MCF 10A (cell line): Measurements from ENCODE around the gene PTPN23. TPM values are rescaled to one million over a fixed set of nuclear protein-coding genes. Genes with fewer than 3 reads are reported as not detected.
A peak's percentile ranks its signal among the peaks of the same experiment; 100 is the strongest.

ENCODE experiments used
- BruUV-seq: library from RNA; stranded (reverse); fragments of 400-500 nt; replicated peaks from 2 replicates; lab custom pipeline; 2021; lab: Mats Ljungman, UMichigan
- CTCF ChIA-PET: fragments of 300-600 bp; sonication (Branson Sonifier 250); formaldehyde crosslinking; extraction: SDS; loops from one replicate; lab custom pipeline; 2021; ENCODE audit warnings: antibody characterized with exemption, inconsistent platforms; lab: Yijun Ruan, JAX
- POLR2A ChIA-PET: fragments of 300-600, 350-650 bp; sonication (Branson Sonifier 250); formaldehyde crosslinking; extraction: SDS; loops from one replicate; lab custom pipeline; 2020; ENCODE audit warnings: antibody characterized with exemption, inconsistent platforms; lab: Yijun Ruan, JAX
- DNase-seq: peaks from one replicate; pipeline ENCODE4 v3.0.0-alpha.2; 2018; ENCODE audit not compliant: unreplicated experiment
- H3K27ac Mint-ChIP-seq: one replicate; pipeline ENCODE4 v1.8.0; 2022; ENCODE audit warnings: mild to moderate bottlenecking, low read depth, mixed read lengths; ENCODE audit not compliant: unreplicated experiment
- H3K27me3 Mint-ChIP-seq: one replicate; pipeline ENCODE4 v1.8.0; 2022; ENCODE audit warnings: mixed read lengths; ENCODE audit not compliant: insufficient read depth, unreplicated experiment
- H3K36me3 Mint-ChIP-seq: one replicate; pipeline ENCODE4 v1.8.0; 2022; ENCODE audit warnings: mild to moderate bottlenecking, moderate library complexity, mixed read lengths; ENCODE audit not compliant: insufficient read depth, unreplicated experiment
- H3K4me1 Mint-ChIP-seq: one replicate; pipeline ENCODE4 v1.8.0; 2022; ENCODE audit warnings: mixed read lengths; ENCODE audit not compliant: insufficient read depth, unreplicated experiment
- H3K4me3 Mint-ChIP-seq: one replicate; pipeline ENCODE4 v1.8.0; 2022; ENCODE audit warnings: mild to moderate bottlenecking, moderate library complexity, mixed read lengths; ENCODE audit not compliant: unreplicated experiment
- H3K9me3 Mint-ChIP-seq: one replicate; pipeline ENCODE4 v1.8.0; 2022; ENCODE audit warnings: mixed read lengths; ENCODE audit not compliant: unreplicated experiment
- intact Hi-C: fragments of 100-400 bp; cut with micrococcal nuclease; formaldehyde crosslinking; loops from 2 replicates; pipeline ENCODE4 v1.14.1; 2022
- total RNA-seq: library from RNA; stranded (reverse); gene quantifications from 2 replicates; pipeline ENCODE4 v1.2.3, GENCODE V29; 2022
- TF ChIP-seq, protein P1 (sequence below): fragments of 200-600 bp; IDR thresholded peaks from one replicate; pipeline ENCODE4 v1.8.0; 2022; ENCODE audit warnings: antibody characterized with exemption, mild to moderate bottlenecking; ENCODE audit not compliant: unreplicated experiment

PTPN23 gene
- total RNA-seq, 1 experiment from 2014 or later = 44.5 TPM

DNA sequence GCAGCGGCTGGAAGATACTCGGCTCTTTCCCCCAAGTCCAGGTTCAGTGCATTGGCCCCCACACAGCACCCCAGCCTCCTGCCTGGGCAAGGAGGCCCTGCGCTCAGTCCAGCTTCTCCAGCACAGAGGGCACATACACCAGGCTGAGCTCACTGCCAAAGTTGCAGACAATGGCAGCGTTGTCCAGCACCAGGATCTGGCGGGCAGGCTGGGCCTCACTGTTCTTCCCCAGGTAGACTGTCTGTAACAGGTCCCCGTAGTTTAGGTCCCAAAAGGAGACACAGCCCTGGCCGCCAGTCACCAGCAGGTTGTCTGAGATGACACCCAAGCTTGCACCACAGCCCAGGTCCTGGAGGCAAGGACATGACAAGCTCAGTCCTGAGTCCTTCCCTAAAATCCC lies 32.9 kb downstream of the PTPN23 start:
- CTCF ChIA-PET = interaction anchor here (0.7 to 1.1 kb wide), 4 partner anchors 9 to 109 kb away, joined by 3 to 6 read pairs (median 3); partner anchors contain the start of gene SCAP

DNA sequence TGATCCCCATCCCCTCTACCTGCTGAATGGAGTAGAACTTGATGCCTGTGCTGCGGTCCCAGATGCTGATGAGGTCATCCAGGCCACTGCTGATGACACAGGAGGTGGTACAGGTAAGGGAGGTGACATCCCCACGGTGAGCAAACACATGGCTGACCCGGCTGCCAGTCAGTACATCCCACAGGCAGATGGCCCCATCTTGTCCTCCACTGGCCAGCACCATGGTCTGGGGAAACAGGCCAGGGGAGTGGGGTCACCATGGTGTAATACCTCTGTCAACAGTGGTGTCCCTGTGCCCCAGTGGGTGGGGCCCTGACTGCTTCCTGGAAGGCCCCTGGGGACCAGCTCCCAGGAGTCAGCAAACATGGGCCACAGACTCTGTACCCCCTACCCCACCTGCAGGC lies 33.3 kb downstream of the PTPN23 start:
- Mint-ChIP-seq H3K27ac (no peak overlapping the region), H3K27me3 (no peaks in the 10 kb centered on the region), H3K36me3 (peaks cover 66% of the 10 kb centered on the region), H3K9me3 (no peaks in the 10 kb centered on the region), H3K4me3 (no peak overlapping the region), H3K4me1 (no peaks in the 10 kb centered on the region)
- BruUV-seq = no TSS peak
- TF ChIP-seq, protein P1, sequence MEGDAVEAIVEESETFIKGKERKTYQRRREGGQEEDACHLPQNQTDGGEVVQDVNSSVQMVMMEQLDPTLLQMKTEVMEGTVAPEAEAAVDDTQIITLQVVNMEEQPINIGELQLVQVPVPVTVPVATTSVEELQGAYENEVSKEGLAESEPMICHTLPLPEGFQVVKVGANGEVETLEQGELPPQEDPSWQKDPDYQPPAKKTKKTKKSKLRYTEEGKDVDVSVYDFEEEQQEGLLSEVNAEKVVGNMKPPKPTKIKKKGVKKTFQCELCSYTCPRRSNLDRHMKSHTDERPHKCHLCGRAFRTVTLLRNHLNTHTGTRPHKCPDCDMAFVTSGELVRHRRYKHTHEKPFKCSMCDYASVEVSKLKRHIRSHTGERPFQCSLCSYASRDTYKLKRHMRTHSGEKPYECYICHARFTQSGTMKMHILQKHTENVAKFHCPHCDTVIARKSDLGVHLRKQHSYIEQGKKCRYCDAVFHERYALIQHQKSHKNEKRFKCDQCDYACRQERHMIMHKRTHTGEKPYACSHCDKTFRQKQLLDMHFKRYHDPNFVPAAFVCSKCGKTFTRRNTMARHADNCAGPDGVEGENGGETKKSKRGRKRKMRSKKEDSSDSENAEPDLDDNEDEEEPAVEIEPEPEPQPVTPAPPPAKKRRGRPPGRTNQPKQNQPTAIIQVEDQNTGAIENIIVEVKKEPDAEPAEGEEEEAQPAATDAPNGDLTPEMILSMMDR = no peak
- CTCF ChIA-PET = interaction anchor here (0.7 to 1.1 kb wide), 3 partner anchors 9 to 108 kb away, joined by 3 to 6 read pairs (median 3); partner anchors contain the start of gene SCAP
- intact Hi-C loops = no loop called here
- no peak for DNase-seq
- POLR2A ChIA-PET = no interaction called here

More for the DNA sequence above, 32.9 kb downstream of the PTPN23 start:
- Mint-ChIP-seq H3K4me1 (no peaks in the 10 kb centered on the region), H3K9me3 (no peaks in the 10 kb centered on the region), H3K27me3 (no peaks in the 10 kb centered on the region), H3K4me3 (no peak overlapping the region), H3K36me3 (peaks cover 62% of the 10 kb centered on the region), H3K27ac (no peak overlapping the region)
- TSS peak; percentile 76 for BruUV-seq
- DNase-seq = no peak
- TF ChIP-seq, protein P1 = no peak
- intact Hi-C loops = no loop called here
- POLR2A ChIA-PET = interaction anchor here (0.9 to 1.7 kb wide), 2 partner anchors 13 to 33 kb away, joined by 4 read pairs; partner anchors contain the start of gene PTPN23

DNA sequence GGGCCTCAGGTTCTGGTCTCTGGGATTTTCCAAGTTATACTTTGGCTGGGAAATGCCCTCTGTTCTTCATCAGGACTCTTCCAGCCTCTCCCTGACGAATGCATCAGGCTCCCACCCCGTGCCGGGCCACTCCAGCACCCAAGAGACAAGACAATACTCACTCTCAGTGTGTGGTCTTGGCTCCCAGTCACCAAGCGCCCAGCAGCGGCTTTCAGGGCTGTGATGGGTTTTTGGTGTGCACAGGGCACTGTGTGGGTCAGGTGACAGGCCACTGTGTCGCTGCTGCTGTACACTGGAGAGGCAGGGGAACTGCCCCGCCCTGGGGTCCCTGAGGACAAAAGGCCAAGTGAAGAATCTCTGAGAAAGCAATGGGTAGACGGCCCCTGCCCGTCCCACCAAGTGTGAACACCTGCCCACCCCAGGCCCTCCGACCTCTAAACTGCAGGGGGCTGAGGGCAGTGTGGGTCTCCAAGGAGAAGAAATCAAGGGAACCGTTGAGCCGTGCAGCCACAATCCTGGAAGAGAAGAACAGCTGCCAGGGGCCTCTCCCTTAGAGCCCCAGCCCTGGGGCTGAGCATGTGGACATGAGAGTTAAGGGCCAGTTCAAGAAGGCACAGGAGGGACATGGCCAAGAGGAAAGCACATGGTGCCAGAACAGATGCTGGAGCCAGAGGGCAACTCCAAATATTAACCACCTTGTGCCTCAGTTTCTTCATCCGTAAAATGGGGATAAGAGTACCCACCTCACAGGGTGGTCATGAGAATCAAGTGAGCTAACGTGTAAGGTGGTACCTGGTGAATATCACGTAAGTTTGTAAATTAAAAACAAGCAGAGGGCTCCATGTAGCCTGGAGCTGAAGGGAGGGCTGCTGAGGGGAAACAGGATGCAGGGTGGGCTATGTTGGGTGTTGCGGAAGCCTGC lies 34.1 kb downstream of the PTPN23 start:
- intact Hi-C loops = no loop called here
- Mint-ChIP-seq H3K9me3 (no peaks in the 10 kb centered on the region), H3K4me3 (no peak overlapping the region), H3K27me3 (no peaks in the 10 kb centered on the region), H3K36me3 (peaks cover 73% of the 10 kb centered on the region), H3K4me1 (no peaks in the 10 kb centered on the region), H3K27ac (no peak overlapping the region)
- BruUV-seq = no TSS peak
- no peak for DNase-seq
- CTCF ChIA-PET = interaction anchor here (0.7 to 1.2 kb wide), 3 partner anchors 61 to 107 kb away, joined by 3 to 5 read pairs (median 4); partner anchors contain the start of genes ELP6 and SCAP
- POLR2A ChIA-PET = interaction anchor here (0.9 to 1.6 kb wide), 2 partner anchors 8 to 61 kb away, joined by 5 to 6 read pairs; no protein-coding TSS in a partner anchor
- TF ChIP-seq, protein P1 = no peak

DNA sequence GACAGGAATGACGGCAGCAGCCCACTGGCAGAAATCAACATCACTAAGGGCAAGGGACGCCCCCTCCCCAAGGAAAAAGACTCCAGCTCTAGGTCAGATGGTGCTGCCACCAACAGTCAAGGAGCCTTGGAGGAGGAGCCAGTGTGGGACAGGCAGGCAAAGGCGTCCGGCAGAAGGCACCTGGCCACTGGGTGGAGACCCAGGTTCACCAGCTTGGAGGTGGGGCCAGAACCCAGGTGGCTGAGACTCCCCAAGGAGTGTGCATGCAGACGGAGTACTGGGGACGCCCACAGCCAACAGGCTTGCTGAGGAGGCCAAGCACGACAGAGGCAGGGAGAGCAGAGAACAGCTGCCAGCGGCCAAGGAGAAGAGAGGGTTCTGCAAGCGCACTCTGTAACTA lies 35.2 kb downstream of the PTPN23 start:
- H3K27ac Mint-ChIP-seq = no peak overlapping the region
- CTCF ChIA-PET = interaction anchor here (0.9 to 1.2 kb wide), 2 partner anchors 60 to 97 kb away, joined by 4 to 5 read pairs; partner anchors contain the start of genes ELP6 and SCAP
- no TSS peak for BruUV-seq

More for the DNA sequence above, 35.2 kb downstream of the PTPN23 start:
- no peak for DNase-seq
- no peaks in the 10 kb centered on the region for H3K4me1 Mint-ChIP-seq
- intact Hi-C loops = no loop called here
- TF ChIP-seq, protein P1 = no peak
- peaks cover 73% of the 10 kb centered on the region for H3K36me3 Mint-ChIP-seq
- no peaks in the 10 kb centered on the region for H3K9me3 Mint-ChIP-seq
- POLR2A ChIA-PET = interaction anchor here (1.6 kb wide), 1 partner anchor 9 kb away, joined by 6 read pairs; no protein-coding TSS in a partner anchor
- no peak overlapping the region for H3K4me3 Mint-ChIP-seq
- no peaks in the 10 kb centered on the region for H3K27me3 Mint-ChIP-seq
